GM13977 (cell line): ENCODE results near the gene ZFC3H1.
"Not testable (repeated sequence)": the region's sequence is repeated elsewhere in the genome, so short reads cannot be mapped to it uniquely, and the experiment has no call there.

Experiments
- DNase-seq: peaks from one replicate; pipeline ENCODE4 v3.0.0; 2012; ENCODE audit warnings: low spot score
- CTCF ChIP-seq: IDR thresholded peaks from 2 replicates; pipeline ENCODE4 v1.5.1; 2012; ENCODE audit warnings: mild to moderate bottlenecking, control low read depth; ENCODE audit not compliant: insufficient read depth; ENCODE audit errors: extremely low read depth, missing control alignments
- in situ Hi-C: fragments of 300-500 bp; cut with MboI; formaldehyde crosslinking; loops from one replicate; pipeline ENCODE4 v1.12.0; 2022; ENCODE audit warnings: low sequenced_read_pairs, low pct_unique_long_range_greater_than_20kb, mixed read lengths, inconsistent platforms; ENCODE audit not compliant: unreplicated experiment

The ZFC3H1 gene

DNA sequence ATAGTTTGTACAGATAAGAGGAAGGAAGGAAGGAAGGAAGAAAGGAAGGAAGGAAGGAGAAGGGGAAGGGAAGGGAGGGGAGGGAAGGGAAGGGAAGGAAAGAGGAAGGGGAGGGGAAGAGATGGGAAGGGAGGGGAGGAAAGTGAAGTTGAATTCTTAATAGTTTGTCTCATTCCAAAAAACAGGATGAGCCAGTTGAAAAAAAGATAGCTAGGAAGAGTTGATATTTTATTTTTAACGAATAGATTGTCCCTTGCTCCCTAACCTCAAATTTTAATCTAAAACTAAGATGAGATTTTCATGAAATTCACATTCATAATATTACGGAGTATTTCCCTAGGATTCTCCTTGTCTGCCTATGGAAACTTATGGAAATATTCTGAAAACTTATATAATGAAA is 80.7 kb downstream of the ZFC3H1 start:
- DNase-seq: no peak
- no peak for TF ChIP-seq CTCF
- in situ Hi-C loops: no loop called here

DNA sequence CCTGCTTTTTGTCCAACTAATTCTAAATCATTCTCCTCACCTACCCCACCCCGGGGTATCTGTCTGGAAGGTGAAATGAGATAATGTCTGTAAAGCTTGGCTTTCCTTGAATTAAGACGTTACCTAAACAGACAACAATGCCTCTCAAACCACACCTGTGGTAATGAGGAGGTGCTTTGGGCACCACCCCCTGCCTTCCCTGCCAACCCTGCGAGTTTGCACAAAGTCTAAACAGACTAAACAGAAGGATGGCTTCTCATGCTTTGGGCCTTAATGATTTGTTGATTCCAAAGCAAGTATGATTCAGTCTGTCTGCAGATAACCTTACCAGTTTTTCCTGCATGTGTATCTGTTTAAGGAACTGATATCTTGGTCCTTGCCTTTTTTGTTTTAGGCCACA is 82.4 kb downstream of the ZFC3H1 start:
- no peak for TF ChIP-seq CTCF
- no peak for DNase-seq
- in situ Hi-C loops: no loop called here

GRCh38 chr12:71578694-71579258 is 84.9 kb downstream of the ZFC3H1 start:
- DNase-seq: no peak
- no peak for TF ChIP-seq CTCF
- in situ Hi-C loops: no loop called here

DNA sequence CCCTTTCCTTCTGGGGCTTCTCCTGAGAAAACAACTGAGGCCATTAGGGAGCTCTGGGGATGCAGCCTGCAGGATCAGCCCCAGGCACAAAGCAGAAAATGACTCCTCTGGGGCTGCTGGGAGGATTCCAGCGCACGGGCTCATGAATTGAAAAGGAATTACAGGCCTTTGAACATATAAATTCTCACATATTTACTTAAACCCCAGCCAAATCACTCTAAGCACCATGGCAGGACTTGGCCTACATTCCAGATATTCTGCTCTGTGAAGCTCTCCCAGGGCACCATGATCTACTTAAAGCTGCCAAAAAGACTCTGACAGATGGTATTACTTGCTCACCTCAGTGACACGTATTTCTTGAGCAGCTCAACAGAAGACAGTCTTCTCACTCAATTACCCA is 87.2 kb downstream of the ZFC3H1 start:
- in situ Hi-C loops: no loop called here
- DNase-seq: no peak
- no peak for TF ChIP-seq CTCF

DNA sequence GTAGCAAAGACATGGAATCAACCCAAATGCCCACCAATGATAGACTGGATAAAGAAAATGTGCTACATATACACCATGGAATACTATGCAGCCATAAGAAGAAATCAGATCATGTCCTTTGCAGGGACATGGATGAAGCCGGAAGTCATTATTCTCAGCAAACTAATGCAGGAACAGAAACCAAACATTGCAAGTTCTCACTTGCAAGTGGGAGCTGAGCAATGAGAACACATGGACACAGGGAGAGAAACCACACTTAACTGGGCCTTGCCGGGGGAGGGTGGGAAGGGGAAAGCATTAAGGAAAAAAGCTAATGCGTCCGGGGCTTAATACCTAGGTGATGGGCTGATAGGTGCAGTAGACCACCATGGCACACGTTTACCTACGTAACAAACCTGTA is 93.8 kb downstream of the ZFC3H1 start:
- in situ Hi-C loops, DNase-seq: not testable (repeated sequence)

- in situ Hi-C loops: no loop called here
- no peak for TF ChIP-seq CTCF
- no peak for DNase-seq
Observed at GRCh38 chr12:71567537-71567936, 96.1 kb downstream of the ZFC3H1 start.

GRCh38 chr12:71566655-71567054 is 97.0 kb downstream of the ZFC3H1 start:
- no peak for TF ChIP-seq CTCF
- DNase-seq: no peak
- in situ Hi-C loops: no loop called here
